ENCODE measurements around the gene COL5A1. TPM values are rescaled to one million over a fixed set of nuclear protein-coding genes. Genes with fewer than 3 reads are reported as not detected.
A peak's percentile ranks its signal among the peaks of the same experiment; 100 is the strongest.
"Not testable (repeated sequence)": the region's sequence is repeated elsewhere in the genome, so short reads cannot be mapped to it uniquely, and the experiment has no call there.

Gene COL5A1
- total RNA-seq, 1 donor = 295 TPM

GRCh38 chr9:134854541-134854981 is 213.0 kb downstream of the COL5A1 start:
- no peak for DNase-seq (ENCODE audit: low read depth)
- TF ChIP-seq, protein P1, sequence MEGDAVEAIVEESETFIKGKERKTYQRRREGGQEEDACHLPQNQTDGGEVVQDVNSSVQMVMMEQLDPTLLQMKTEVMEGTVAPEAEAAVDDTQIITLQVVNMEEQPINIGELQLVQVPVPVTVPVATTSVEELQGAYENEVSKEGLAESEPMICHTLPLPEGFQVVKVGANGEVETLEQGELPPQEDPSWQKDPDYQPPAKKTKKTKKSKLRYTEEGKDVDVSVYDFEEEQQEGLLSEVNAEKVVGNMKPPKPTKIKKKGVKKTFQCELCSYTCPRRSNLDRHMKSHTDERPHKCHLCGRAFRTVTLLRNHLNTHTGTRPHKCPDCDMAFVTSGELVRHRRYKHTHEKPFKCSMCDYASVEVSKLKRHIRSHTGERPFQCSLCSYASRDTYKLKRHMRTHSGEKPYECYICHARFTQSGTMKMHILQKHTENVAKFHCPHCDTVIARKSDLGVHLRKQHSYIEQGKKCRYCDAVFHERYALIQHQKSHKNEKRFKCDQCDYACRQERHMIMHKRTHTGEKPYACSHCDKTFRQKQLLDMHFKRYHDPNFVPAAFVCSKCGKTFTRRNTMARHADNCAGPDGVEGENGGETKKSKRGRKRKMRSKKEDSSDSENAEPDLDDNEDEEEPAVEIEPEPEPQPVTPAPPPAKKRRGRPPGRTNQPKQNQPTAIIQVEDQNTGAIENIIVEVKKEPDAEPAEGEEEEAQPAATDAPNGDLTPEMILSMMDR (IDR thresholded peaks at IDR 0.05; ENCODE audit: insufficient read depth, low read depth, low read length) = no peak
- no peak overlapping the region for H3K4me3 ChIP-seq (ENCODE audit: low read depth, low read length)

DNA sequence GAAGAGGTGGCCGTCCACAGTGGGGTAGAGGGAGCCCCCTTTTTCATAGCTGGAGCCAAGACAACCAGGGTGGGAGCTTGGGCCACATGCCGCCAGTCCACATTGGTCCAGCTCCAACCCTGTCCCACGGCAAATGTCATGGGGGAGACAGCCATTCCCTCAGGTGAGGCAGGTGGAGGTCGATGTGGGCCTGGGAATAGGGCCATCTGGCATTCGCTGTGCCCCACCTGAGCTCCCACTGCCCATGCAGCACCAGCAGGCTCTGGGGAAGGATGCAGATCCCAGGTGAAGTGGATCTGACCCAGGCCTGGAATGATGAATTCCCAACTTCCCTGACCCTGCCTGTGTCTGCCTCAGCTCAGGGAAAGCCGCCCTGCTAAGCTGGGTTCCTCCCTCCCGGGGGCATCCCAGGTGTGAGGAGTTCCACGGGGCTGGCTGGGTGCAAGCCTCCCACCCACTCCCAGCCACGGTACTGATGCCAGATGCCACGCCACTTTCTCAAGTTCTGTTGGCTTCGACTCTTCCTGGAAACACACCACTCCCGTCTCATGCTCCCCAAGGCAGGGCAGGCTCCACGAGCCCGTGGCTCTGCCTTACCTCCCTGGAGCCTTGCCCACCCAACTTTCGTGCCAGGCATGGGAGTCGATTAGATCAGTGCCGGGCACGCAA is 213.8 kb downstream of the COL5A1 start:
- DNase-seq (ENCODE audit: low read depth) = no peak
- TF ChIP-seq, protein P1 (IDR thresholded peaks at IDR 0.05; ENCODE audit: insufficient read depth, low read depth, low read length) = no peak
- H3K4me3 ChIP-seq (ENCODE audit: low read depth, low read length) = no peak overlapping the region

- TF ChIP-seq, protein P1 (IDR thresholded peaks at IDR 0.05; ENCODE audit: insufficient read depth, low read depth, low read length) = no peak
- DNase-seq (ENCODE audit: low read depth) = no peak
- no peak overlapping the region for H3K4me3 ChIP-seq (ENCODE audit: low read depth, low read length)
Observed at GRCh38 chr9:134855900-134856377, 214.3 kb downstream of the COL5A1 start.

GRCh38 chr9:134857451-134857850 is 215.8 kb downstream of the COL5A1 start:
- not testable (repeated sequence) for H3K4me3 ChIP-seq (ENCODE audit: low read depth, low read length); DNase-seq (ENCODE audit: low read depth)

DNA sequence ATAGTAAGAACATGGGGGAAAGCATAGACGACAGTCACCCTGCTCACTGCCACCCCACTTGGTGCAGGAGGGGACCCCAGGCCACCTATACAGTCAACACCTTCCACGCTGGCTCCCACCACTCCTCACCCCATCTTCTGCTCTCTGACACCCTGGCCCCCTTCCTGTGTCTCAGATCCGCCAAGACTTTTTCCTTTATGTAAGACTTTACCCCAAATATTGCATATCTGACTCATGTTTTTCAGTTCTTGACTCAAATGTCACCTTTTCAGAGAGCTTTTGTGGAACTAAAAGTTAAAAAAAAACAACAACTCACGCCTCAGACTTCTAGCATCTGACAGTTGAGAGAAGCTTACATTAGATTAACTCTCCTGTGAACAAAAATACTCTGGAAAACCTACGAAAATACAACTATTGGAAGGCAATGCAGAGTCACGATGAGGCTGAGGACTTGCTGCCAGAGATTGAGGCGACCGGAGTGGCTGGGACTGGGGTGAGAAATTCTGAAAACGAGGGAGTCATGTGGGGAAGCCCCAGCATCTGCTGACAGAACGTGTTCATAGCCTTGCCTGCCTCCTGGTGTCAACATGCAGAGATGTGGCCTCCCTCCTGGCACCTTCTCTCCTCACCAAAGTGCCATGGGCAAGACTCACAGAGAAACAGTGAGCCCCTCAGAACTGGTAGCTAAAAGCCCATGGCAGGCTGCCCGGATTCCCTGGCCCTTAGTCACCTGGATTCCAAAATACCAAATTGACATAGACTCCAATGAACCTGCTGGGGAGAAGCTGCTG is 216.6 kb downstream of the COL5A1 start:
- no peak for DNase-seq (ENCODE audit: low read depth)
- H3K4me3 ChIP-seq (ENCODE audit: low read depth, low read length) = no peak overlapping the region
- TF ChIP-seq, protein P1 (IDR thresholded peaks at IDR 0.05; ENCODE audit: insufficient read depth, low read depth, low read length) = peak; percentile 2

- no peak for DNase-seq (ENCODE audit: low read depth)
- TF ChIP-seq, protein P1 (IDR thresholded peaks at IDR 0.05; ENCODE audit: insufficient read depth, low read depth, low read length) = no peak
- H3K4me3 ChIP-seq (ENCODE audit: low read depth, low read length) = no peak overlapping the region
Observed at GRCh38 chr9:134860510-134860909, 218.9 kb downstream of the COL5A1 start.

DNA sequence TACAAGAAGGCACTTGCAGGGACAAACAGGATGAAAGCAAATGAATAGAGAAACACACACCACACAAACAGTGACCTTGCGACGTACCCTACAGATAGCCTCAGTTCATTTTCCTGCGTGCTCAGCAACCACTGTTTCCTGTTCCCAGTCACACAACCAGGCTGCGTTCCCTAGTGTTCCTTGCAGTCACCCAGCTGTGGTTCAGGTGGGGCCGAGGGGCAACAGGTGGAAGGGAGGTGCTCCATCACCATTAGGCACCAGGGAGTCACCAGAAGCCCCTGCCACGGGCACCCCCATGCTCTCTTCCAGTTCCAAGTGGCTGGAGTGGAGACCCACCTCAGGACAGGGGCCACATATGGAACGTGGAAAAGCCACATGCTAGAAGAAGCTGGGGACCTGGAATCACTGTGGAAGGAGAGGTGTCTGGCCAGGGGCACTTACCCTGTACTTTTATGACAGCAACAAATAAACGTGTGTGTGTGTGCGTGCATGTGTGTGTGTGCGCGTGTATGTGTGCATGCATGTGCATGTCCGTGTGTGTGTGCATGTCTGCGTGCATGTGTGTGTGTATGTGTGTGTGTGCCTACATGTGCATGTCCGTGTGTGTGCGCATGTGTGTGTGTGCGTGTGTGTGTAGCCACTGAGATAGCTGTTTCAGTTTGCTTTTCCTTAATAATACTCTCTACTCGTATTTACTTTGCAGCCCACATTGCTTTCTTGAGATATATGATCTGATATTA is 220.2 kb downstream of the COL5A1 start:
- DNase-seq (ENCODE audit: low read depth) = no peak
- H3K4me3 ChIP-seq (ENCODE audit: low read depth, low read length) = no peak overlapping the region
- TF ChIP-seq, protein P1 (IDR thresholded peaks at IDR 0.05; ENCODE audit: insufficient read depth, low read depth, low read length) = no peak

All from fibroblast of villous mesenchyme (primary cell).